Neuron (in vitro differentiated cells): ENCODE results near the gene PPA1.

Source experiments
- H2AFZ ChIP-seq: one replicate; pipeline ENCODE4 v1.6.1; 2013; ENCODE audit warnings: low read depth, mild to moderate bottlenecking, inconsistent platforms, low read length, moderate library complexity
- H3K27me3 ChIP-seq: one replicate; pipeline ENCODE4 v1.6.1; 2013; ENCODE audit warnings: low read length; ENCODE audit not compliant: insufficient read depth
- H3K36me3 ChIP-seq: one replicate; pipeline ENCODE4 v1.6.1; 2013; ENCODE audit warnings: low read length; ENCODE audit not compliant: insufficient read depth
- H3K4me1 ChIP-seq: one replicate; pipeline ENCODE4 v1.6.1; 2013; ENCODE audit warnings: low read length; ENCODE audit not compliant: insufficient read depth
- H3K4me3 ChIP-seq: 2 replicates; pipeline ENCODE4 v1.5.1; 2013; ENCODE audit warnings: mild to moderate bottlenecking, low read length, moderate library complexity
- H3K9me3 ChIP-seq: one replicate; pipeline ENCODE4 v1.6.1; 2013; ENCODE audit warnings: low read length

The PPA1 gene

DNA sequence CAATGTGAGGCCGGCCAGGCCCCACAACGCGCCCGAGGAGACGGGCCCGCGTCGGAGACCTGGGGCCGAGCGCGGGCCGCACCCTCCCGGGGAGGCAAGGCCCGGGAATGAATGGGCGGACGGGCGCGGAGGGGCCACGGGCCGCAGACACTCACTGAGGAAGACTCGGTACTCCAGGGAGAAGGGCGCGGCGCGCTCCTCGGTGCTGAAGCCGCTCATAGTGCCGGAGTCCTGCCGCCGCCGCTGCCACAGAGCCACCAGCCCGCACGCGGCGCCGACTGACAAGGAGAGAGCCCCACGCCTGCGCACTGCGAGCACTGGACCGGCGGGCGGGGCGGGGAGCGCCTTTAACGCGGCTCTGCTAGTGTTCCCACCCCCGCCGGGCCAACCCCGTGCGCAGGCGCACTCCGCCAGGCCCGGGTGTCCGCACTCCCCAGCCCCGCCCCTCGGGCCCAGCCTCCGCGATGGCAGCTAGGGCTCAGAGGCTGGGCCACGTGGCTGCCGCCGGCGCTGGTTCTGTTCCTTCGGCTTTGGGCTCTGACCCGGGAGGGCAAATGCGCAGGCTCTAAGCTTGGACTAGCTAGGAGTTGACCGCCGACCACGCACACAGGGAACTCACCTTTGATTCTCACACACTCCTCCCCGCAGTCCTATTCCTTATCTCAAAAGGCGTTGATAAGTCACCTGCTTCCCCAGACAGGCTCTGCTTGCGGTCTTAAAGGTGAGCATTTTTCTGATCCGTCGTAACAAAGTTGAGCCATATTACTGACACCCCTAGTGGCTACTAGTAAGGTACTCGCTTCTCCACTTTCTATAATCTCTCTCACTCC, at the start of gene PPA1:
TSS of gene PPA1 (minus strand) at position 321 of the 830 bp plus-strand sequence. CDS start at position 219, 102 bp downstream.
- Histone ChIP-seq H2AFZ (peak within 1 kb of the TSS; percentile 90), H3K4me1 (peaks cover 8% of the 10 kb centered on the region), H3K27me3 (no peaks in the 10 kb centered on the region)

DNA sequence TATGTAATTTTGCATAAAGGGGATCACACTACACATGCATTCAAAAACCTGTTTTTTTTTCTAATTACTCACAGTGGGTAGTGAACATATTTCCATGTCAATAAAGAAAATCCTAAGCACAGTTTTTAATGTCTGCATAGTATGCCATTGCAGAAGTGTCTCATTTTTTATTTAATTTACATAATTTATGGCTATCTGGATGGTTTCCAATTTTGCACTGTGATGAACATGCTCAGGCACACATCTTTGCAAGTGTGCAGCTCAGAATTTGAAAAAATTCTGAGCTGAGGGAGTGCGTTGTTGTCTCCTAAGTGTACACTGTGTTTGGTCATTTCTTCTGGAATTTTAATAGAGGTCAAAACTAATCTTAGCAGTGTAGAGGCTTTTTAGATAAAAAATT, 48.4 kb upstream of the PPA1 start:
- peaks cover 32% of the 10 kb centered on the region for H3K27me3 ChIP-seq
- H2AFZ ChIP-seq, result no peak overlapping the region
- peaks cover 2% of the 10 kb centered on the region for H3K9me3 ChIP-seq
- H3K4me1 ChIP-seq, result peaks cover 6% of the 10 kb centered on the region
- H3K4me3 ChIP-seq, result no peak overlapping the region
- no peaks in the 10 kb centered on the region for H3K36me3 ChIP-seq

More for the DNA sequence above, at the start of gene PPA1:
- Histone ChIP-seq H3K4me3 (peak within 1 kb of the TSS; percentile 95), H3K36me3 (peaks cover 20% of the 10 kb centered on the region), H3K9me3 (no peaks in the 10 kb centered on the region)

DNA sequence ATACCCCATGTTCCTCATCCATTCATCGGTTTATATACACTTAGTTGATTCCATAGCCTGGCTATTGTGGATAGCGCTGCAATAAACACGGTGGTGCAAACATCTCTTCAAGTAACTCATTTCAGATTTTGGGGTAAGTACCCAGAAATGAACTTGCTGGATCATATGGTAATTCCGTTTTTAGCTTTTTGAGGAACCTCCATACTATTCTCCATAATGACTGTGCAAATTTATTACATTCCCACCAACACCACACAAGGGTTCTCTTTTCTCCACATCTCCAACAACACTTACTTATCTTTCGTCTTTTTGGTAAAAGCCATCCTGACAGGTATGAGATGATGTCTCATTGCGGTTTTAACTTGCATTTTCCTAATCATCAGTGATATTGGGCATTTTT, 46.9 kb upstream of the PPA1 start:
- Histone ChIP-seq H3K4me1 (peaks cover 6% of the 10 kb centered on the region), H3K4me3 (no peak overlapping the region), H3K27me3 (peaks cover 32% of the 10 kb centered on the region), H2AFZ (no peak overlapping the region), H3K9me3 (peaks cover 8% of the 10 kb centered on the region), H3K36me3 (no peaks in the 10 kb centered on the region)

DNA sequence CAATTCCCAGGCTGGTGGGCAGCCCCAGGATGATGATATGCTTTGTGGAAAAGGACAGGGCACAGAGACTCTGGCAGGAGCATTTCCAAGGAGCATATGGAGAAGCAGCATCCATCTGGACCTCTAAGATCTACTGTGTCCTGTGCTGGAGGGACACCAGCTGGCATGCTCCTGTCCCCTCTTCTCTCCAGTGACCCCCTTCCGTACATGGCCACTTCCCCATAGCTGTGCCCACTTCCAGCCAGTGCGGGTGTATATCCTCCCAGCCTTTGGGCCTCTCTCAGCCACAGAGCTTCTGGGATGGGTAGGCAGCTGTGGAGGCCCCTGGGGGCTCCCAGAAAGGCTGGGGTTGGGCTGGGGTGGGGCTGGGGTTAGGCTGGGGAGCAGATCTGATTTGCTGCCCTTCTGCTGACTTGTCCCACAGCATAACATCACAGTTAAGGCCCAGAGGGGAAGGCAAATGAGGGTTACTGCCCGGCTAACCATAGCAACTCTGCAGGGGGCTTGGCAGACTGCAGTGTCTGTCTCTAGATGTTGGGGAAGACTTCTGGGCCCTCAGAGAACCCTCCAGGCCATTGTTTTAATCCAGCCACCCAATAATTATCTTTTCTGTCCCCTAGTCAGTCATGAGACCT, 44.3 kb upstream of the PPA1 start:
- no peak overlapping the region for H3K4me3 ChIP-seq
- no peaks in the 10 kb centered on the region for H3K4me1 ChIP-seq
- H3K9me3 ChIP-seq, result peaks cover 6% of the 10 kb centered on the region
- H3K36me3 ChIP-seq, result no peaks in the 10 kb centered on the region
- H2AFZ ChIP-seq, result no peak overlapping the region
- peaks cover 12% of the 10 kb centered on the region for H3K27me3 ChIP-seq

DNA sequence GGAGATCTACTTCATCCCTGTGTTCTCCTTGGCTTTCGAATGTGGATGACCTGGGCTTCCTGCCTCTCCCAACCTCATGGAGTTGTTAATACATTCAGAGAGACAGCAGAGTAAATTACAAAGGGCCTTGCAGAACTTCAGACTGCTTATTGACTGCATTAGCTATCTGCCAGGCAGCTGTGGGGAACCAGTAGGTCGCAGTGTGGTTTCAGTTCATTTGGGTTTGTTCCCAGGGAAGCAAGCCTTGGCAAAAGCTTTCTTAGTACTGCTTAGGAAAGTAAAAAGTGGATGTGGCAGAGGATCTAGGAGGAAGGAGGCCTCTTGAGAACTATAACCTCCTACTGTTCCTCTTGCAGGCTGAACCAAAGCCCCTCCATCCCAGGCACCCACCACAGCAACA, 41.4 kb upstream of the PPA1 start:
- H2AFZ ChIP-seq, result no peak overlapping the region
- no peak overlapping the region for H3K4me3 ChIP-seq
- peaks cover 6% of the 10 kb centered on the region for H3K9me3 ChIP-seq
- no peaks in the 10 kb centered on the region for H3K4me1 ChIP-seq
- no peaks in the 10 kb centered on the region for H3K27me3 ChIP-seq
- H3K36me3 ChIP-seq, result no peaks in the 10 kb centered on the region

DNA sequence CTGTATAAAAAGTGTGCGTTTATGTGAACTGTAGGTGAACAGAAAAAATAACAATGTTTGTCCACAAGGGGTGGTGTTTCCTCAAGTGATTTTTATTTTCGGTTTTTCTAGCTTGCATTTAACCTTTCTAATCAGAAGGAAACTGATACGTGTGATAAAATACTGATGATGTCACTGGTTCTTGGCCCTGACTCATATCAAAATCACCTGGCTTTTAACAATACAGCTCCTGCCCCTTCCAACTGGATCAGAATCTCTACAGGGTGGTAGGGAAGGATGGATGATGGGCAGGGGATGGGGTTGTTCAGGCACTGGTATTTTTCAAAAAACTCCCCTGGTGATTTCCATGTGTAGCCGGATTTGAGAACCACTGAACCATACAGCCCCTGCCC, 39.7 kb upstream of the PPA1 start:
- Histone ChIP-seq H3K27me3 (no peaks in the 10 kb centered on the region), H3K4me3 (no peak overlapping the region), H3K36me3 (no peaks in the 10 kb centered on the region), H2AFZ (no peak overlapping the region), H3K4me1 (no peaks in the 10 kb centered on the region), H3K9me3 (peaks cover 6% of the 10 kb centered on the region)

DNA sequence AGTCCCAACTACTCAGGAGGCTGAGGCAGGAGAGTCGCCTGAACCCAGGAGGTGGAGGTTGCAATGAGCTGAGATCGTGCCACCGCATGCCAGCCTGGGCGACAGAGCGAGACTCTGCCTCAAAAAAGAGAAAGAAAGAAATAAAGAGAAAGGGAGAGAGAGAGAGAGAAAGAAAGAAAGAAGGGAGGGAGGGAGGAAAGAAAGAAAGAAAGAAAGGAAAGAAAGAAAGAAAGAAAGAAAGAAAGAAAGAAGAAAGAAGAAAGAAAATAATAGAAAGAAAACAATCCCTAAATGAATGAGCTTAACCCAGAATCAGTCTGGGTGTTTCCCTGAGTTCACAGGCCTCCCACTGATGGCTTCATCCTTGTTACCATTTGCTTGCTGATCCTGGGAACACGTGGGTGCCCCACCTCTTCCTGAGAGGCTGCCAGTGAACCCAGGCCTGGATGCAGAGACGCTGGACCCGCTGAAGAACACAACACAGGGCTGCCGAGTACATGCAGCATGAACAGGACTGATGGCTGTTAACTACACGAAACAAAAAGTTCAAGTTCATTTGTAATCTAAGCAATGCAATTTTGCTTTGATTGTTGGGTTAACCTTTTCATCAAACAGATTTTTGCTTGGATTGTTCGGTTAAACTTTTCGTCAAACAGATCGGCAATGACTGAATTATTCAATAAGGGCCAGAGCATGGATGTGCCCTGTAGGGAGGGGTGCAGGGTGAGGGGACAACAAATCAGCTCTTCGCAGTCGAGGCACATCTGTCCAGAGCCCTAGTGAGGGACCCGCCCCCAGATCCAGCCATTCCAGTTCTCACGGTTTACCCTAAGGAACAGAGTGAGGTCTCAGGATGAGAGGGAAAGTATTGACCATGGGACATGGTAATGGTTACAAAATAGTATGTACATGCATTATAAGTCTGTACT, 39.0 kb upstream of the PPA1 start:
- H2AFZ ChIP-seq, result peak overlapping the region; percentile 37
- H3K4me3 ChIP-seq, result no peak overlapping the region
- H3K36me3 ChIP-seq, result no peaks in the 10 kb centered on the region
- H3K27me3 ChIP-seq, result no peaks in the 10 kb centered on the region
- H3K9me3 ChIP-seq, result peaks cover 6% of the 10 kb centered on the region
- H3K4me1 ChIP-seq, result no peaks in the 10 kb centered on the region

DNA sequence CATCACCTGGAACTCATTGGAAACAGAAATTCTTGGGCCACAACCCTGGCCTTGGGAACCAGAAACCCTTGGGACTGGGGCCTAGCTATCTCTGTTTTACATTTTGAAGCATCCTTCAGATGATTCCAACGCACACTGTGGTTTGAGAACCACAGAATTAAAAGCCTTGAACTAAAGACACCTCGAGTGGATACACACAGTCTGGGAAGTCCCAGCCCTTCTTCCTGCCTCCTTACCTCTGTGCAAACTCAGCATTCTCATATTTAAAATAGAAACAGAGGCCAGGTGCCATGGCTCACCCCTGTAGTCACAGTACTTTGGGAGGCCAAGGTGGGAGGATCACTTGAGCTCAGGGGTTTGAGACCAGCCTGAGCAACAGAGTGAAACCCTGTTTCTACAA, 37.7 kb upstream of the PPA1 start:
- no peaks in the 10 kb centered on the region for H3K4me1 ChIP-seq
- peaks cover 6% of the 10 kb centered on the region for H3K9me3 ChIP-seq
- H3K36me3 ChIP-seq, result no peaks in the 10 kb centered on the region
- H2AFZ ChIP-seq, result no peak overlapping the region
- H3K4me3 ChIP-seq, result no peak overlapping the region
- no peaks in the 10 kb centered on the region for H3K27me3 ChIP-seq

DNA sequence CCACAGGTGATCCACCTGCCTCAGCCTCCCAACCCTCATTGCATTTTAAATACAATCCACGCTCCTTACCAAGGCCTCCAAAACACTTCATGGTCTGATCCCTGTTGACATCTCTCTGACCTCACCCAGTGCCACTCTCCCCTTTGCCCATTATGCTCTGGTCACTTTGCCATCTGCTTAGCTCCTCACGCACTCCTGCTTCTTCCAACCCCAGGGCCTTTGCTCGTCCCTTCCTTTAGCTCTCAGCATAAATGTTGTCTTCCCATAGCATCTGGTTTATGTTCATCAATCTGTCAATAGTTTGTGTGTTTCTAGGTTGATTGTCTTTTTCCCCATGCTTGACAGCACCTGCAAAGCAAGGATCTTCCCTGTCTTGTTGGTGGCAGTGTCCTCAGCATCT, 36.5 kb upstream of the PPA1 start:
- no peaks in the 10 kb centered on the region for H3K36me3 ChIP-seq
- no peak overlapping the region for H2AFZ ChIP-seq
- no peaks in the 10 kb centered on the region for H3K27me3 ChIP-seq
- no peak overlapping the region for H3K4me3 ChIP-seq
- no peaks in the 10 kb centered on the region for H3K4me1 ChIP-seq
- no peaks in the 10 kb centered on the region for H3K9me3 ChIP-seq

DNA sequence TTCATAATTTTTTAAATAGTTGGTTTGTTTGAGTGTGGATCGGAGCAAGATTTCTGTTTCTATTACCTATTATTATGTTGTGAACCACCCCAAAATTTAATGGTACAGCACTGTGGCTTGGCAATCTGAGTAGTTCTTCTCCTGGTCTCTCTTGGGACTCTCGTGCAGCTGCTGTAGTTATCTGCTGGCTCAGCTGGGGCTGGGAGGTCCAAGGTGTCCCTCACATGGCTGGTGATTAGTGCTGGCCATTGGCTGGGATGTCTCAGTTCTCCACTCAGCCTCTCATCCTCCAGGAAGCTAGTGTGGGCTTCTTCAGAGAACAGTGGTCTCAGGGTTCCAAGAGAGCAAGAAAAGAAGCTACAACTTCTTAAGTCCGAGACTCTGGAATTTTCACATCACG, 35.1 kb upstream of the PPA1 start:
- H3K4me3 ChIP-seq, result no peak overlapping the region
- H3K9me3 ChIP-seq, result no peaks in the 10 kb centered on the region
- H3K4me1 ChIP-seq, result no peaks in the 10 kb centered on the region
- no peaks in the 10 kb centered on the region for H3K27me3 ChIP-seq
- H3K36me3 ChIP-seq, result no peaks in the 10 kb centered on the region
- no peak overlapping the region for H2AFZ ChIP-seq

DNA sequence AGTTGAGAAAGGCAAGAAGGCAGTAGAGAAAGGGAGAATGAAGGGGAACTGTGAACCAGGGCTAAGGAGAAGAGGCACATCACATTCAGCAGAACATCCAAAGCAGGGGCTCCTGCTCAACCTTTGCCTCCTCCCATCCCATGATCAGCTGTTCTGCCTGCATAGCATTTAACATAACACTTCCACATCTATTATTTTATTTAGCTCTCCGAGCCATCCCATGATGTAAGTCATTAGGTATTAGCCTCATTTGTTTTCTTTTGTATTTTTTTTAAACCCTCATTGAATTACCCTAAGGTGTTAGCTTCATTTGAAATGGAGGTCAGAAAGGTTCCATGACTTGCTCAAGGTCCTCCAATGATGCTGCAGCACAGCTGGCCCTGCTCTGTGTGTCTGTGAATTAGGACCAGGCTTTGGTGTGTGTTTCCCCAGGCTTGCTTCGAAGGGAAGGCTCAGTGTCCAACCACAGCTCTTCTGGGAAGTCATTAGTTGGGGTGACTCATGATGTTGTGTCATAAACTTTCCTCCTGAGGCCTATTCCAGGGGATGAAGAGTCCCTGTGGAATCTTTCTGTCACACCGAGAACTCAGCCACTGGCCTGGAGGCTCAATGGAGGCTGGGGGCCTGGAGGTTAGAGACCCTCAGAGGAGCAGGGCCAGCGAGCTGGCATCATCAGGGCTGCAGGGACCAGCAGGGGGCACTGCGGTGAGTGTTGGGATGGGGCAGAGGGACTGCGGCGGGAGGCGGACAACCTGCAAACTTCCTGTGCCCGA, 34.1 kb upstream of the PPA1 start:
- H3K27me3 ChIP-seq, result no peaks in the 10 kb centered on the region
- H3K9me3 ChIP-seq, result no peaks in the 10 kb centered on the region

DNA sequence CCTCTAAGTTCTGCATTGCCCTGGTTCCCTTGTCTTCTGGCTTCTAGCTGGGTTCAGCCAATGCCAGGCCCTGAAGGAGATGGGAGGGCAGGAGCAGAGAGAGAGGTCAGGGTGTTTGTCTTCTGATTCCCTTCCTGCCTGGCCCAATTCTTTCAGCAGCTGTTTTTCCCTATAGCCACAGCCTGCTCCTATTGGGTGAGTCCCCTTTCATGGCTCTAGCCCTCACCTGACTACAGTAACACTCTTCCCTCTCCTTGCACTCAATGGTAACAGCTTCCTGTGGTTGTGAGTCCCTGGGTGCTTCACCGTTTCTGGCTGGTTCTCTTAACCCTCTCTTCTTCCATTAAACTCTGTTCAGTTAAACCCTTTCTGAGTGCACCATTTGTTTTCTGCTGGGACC, 33.5 kb upstream of the PPA1 start:
- H3K36me3 ChIP-seq, result no peaks in the 10 kb centered on the region
- H3K9me3 ChIP-seq, result no peaks in the 10 kb centered on the region
- H2AFZ ChIP-seq, result no peak overlapping the region
- no peaks in the 10 kb centered on the region for H3K4me1 ChIP-seq
- H3K27me3 ChIP-seq, result no peaks in the 10 kb centered on the region
- H3K4me3 ChIP-seq, result no peak overlapping the region

More for the DNA sequence above, 34.1 kb upstream of the PPA1 start:
- Histone ChIP-seq H2AFZ (no peak overlapping the region), H3K36me3 (no peaks in the 10 kb centered on the region), H3K4me3 (no peak overlapping the region), H3K4me1 (no peaks in the 10 kb centered on the region)
